Measurements from ENCODE around the gene ESYT3.
A peak's percentile ranks its signal among the peaks of the same experiment; 100 is the strongest.
"Not testable (repeated sequence)": the region's sequence is repeated elsewhere in the genome, so short reads cannot be mapped to it uniquely, and the experiment has no call there.

Gene ESYT3

DNA sequence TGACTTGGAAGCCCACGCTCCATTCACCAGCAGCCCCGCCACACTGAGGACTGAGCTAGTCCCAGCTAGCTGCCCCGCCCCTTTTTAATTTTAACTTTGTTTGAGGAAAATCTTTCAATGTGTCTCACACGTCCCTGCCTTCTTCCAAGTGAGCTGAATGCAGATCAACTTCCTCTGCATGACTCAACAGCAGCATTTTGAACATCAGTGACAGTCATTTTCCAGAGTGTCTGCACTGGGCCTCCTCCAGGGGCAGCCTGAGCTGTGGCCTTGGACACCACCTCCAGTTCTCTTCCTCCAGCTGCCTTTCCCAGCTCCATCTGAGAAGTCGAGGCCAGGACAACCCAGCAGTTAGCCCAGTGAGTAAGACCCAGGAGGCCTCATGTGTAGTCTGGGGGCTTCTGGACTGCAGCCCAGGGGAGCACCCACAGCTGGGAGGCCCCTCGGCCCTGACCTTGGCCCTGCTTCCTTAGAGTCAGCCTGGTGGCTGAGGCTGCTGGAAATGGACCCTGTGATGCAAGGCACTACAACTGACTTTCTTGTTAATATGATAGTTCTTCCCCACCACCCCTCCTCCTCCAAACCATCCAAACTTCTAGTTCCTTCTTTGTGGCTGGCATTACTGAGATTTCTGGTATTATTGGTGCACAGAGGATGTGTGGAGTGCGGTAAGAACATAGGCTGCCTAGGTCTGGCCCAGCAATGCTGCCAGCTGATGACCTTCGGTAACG, 21.4 kb upstream of the ESYT3 start:
- no peak for DNase-seq (ENCODE audit: low read depth)

DNA sequence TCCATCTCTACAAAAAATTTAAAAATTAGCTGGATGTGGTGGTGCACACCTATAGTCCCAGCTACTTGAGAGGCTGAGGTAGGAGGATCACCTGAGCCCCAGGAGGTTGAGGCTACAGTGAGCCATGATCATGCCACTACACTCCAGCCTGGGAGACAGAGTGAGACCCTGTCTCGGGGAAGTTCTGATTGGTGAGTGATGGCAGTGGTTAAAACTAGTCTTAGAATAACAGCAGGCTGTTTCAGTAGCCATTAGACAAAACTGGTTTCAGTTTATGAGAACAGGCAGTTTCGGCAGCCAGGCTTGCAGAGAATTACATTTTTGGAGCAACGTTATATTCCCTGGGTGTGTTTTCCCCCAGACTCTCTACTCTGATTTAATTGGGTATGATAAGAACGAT, 18.2 kb upstream of the ESYT3 start:
- not testable (repeated sequence) for DNase-seq (ENCODE audit: low read depth)

DNA sequence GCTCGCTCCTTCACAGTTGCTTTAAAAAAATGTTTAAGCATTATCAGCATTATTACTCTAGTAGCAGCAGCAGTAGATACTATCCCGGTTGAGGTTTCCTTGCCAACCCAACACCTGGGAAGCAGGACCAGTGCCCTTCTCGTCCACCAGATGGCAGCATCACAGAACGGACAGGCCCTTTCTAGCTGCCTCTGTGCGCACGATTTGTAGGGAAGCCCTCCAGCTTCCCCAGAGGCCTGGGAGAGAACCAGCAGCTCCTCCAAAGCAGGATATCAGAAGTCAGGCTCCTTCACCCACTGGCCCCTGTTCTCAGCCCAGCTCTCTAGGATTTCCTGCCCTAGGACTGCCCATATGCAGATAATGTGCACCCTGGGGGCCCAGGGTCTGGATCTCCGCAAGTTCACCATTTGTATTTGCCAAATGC, 16.8 kb upstream of the ESYT3 start:
- DNase-seq (ENCODE audit: low read depth): peak; percentile 38

DNA sequence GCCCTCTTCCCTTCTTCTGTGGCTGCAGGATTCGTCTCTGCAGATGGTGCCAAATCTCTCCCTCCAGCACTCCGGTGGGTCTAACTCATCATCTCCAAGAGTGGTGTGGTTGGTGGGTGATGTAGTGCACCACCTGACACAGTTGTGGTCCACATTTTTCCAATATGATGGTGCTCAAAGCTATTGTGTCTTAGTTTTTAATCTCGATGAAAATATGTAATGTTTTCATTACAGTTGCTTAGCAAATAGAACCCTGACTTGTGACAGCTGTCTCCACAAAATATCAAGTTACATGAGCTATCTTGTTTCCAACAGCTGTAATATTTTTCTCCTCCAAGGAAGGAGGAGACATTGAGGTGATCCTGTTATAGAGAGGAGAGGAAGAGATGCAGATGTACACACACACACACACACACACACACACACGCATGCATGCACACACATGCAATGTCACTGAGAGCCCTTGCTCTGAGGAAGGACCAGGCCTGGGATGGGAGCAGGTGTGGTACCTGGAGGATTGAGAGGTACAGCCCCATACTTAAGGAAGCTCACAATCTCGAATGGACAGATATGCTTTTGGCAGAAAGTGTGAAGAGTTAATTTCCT, 15.7 kb upstream of the ESYT3 start:
- DNase-seq (ENCODE audit: low read depth): no peak

DNA sequence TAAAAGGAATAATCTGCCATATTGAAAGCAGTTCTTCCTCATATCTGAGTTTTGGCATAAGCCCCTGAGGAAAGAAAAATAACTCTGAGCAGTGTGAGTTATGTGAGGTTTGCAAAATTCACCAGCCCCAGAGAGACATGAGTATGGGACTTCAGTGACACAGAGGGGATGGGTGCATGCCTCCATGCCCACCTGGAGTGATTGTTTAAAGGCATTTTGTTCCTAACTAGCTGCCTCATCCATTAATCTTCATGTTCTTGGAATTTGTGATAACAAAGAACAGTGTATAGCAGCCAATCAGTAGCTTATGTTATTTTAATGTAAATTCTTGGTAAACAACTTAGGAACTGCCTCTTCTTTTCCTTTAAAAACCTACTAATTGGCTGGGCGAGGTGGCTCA, 11.1 kb upstream of the ESYT3 start:
- DNase-seq (ENCODE audit: low read depth): no peak

DNA sequence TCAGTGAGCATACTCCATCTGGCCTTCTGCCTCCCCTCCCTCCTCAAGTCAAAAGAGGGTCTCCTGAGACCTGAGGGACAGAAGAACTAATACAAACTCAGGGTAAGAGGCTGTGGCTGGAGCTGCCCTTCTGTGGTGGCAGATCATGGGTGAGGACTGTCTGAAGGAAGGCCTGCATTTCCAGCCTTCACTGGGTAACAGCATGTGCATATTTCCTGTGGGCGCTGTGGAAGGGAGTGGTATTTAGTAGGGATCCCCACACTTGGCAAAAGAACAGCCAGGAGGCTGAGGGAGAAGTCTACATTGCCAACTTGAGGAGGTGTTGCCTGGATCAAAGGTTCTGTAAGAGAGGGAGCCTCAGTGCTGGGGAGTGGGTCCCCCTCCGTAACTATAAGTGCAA, 10.1 kb upstream of the ESYT3 start:
- DNase-seq (ENCODE audit: low read depth): no peak

DNA sequence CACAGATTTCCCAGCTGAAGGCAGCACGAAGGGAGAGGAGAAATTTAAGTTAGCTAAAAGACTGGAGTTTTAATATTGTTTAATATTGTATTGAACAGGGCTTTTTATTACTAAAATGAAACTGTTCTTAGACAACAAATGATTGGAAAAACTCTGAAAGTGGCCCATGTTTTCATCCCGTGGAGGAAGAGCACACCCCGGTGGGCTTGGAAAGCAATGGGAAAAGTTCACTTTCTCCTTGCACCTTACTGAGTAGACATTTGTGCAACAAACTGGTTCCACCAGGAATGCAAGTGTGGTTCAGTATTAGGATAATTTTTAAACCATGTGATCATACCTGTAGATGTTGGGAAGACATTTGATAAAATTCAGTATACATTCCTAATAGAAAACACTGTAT, 8.2 kb upstream of the ESYT3 start:
- DNase-seq (ENCODE audit: low read depth): no peak

DNA sequence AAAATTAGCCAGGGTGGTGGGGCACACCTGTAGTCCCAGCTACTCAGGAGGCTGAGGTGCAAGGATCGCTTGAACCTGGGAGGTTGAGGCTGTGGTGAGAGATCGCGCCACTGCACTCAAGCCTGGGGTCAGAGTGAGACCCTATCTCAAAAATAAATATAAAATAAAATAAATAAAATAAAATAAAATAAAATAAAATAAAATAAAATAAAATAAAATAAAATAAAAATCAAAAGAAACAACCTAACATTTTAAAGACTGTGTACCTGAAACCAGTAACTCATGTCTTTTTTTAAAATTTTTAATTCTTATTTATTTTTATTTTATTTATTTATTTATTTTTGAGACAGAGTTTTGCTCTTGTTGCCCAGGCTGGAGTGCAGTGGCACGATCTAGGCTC, 7.7 kb upstream of the ESYT3 start:
- not testable (repeated sequence) for DNase-seq (ENCODE audit: low read depth)

DNA sequence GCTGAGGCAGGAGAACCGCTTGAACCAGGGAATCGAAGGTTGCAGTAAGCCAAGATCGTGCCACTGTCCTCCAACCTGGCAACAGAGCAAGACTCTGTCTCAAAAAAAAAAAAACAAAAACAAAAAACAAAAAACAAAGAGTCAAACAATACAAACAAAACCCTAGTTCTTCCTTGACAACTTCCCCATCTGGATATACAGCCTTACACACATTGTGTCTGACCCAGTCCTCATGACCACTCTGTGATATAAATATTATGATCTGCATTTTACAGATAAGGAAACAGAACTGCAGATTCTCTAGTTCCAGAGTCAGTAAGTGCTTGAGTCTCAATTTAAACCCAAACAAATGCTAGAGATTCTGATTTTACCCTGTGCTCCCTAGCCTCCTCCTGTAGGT, 4.8 kb upstream of the ESYT3 start:
- DNase-seq (ENCODE audit: low read depth): no peak

DNA sequence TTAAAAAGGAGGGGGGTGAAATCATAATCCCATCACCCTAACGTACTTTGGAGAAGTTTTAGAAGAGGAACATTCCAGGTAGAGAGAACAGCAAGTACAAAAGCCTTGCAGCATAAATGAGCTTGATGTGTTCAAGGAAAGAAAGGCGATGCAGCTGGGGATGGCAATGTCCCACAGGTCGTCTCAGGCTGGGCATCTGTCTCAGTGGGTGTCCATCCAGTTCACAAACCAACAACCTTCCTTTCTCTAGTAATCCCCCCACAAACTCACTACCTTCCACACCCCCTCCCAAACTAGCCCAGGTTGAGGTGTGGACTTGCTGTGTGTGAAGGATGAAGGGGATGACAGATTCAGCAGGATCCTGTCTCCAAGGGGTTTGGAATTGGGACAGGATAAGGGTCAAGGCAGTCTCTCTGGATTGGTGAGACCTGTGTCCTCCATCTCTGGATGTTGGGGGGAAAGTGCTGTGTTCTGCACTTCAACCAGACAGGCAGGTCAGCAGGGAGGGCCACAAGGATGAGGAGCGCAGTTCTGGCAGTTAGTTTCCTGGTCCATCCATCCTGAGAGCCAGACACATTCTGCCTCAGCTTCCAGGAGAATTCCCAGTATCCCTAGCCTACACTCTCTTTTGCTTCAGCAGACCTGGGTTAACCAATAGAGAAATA, 1.7 kb upstream of the ESYT3 start:
- DNase-seq (ENCODE audit: low read depth): no peak

DNA sequence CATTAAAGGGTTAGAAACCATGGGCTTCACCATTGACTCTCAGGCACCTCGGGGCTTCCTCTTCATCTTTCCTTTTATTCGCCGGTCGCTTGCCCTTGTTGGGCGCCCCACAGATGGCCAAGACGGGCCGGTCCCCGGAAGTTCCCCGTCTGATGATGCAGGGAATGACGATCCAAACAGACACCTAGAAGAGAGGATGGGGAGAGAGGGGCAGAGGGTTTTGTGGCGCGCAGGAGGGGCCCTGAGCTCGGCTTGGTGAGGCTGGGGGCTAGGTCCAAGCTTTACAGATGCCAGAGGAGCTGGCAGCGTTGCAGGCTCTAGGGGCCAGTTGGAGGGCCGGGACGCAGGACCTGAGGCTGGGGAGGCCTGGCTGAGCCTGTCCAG, 532 bp upstream of the ESYT3 start:
- DNase-seq (ENCODE audit: low read depth): no peak

DNA sequence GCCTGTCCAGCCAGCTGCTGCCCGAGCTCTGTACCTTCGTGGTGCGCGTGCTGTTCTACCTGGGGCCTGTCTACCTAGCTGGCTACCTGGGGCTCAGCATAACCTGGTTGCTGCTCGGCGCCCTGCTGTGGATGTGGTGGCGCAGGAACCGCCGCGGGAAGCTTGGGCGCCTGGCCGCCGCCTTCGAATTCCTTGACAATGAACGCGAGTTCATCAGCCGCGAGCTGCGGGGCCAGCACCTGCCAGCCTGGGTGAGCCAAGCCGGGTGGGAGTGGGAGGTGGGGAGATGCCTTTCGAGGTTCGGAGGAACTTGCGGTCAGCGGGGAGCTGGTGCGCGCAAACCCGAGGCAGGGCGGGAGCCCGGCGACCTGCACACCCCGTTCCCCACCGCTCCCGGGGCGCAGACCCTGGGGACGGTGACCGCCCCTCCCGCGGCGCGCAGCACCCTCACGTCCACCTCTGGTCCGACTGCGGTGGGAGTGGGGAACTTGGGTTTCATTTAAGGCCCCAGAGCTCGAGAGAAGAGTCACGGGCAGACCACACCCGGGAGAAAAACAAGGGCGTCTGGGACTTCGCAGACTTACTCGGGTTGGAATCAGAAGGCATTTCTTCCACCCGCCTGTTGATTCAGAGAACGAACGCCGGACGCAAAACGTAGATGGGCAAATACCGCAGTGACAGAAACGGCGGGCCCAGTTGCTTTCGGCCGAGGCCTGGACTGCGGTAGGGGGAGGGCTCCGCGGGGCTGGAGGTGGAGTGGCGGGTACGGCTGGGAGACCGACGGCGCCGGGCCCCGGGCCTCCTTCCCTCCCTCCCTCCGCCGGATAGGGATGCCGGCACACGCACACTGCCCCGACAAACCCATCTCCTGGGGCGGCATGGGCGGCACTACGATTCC, 708 bp downstream of the ESYT3 start:
- no peak for DNase-seq (ENCODE audit: low read depth)

DNA sequence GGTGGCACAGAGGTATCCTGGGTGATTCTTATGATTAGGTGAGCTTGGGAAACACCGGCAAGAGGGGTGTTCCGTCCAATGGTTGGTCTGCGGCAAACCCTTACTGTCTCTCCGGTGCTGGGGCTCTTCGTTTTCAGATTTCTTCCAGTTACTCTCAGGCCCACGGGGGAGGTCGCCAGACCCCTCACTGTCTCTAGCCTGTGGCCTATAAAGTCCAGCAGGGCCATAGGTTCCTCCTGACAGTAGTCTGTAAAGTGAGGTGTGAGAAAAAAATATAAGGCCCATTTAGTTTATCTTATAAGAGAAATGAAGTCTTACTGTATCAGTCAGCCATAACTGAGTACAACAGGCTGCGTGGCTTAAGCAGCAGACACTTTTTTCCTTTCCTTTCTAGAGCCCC, 1.4 kb downstream of the ESYT3 start:
- DNase-seq (ENCODE audit: low read depth): no peak

DNA sequence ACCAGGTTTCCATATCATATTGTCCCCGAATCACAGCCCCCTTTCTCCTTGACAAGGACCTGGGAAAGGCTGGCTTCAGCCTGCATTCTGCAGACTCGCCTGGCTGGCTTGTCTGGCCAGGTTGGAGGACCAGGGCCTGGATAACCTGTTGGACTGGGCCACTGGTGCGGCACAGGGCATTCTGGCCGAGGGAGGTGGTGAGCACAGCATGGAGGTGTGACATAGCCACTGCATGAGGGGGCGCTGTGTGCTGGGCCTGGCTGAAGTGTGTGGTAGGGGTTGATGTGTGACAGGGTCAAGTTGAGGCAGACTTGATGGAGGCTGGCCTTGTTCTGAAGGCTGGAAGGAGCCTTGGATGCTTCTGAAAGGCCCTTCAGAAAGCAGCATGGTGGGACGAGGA, 2.9 kb downstream of the ESYT3 start:
- DNase-seq (ENCODE audit: low read depth): no peak

DNA sequence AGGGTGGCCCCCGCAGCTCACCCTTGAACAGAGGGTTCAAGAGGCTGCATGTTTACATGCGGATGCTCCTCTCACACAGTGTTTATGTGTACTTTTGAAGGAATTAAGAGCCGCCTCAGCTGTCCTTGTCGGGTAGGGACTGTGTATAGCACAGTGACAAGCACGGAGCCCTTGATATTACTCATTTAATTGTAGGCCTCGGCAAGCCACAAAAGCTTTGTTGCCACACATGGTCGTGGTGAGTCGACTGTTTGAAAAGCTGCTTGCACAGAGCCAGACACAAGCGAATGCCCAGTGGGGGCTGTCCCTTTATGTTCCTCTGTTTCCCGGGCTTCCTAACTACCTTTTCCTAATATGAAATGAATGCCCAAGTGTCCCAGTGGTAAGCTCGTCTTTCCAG, 4.5 kb downstream of the ESYT3 start:
- DNase-seq (ENCODE audit: low read depth): no peak

DNA sequence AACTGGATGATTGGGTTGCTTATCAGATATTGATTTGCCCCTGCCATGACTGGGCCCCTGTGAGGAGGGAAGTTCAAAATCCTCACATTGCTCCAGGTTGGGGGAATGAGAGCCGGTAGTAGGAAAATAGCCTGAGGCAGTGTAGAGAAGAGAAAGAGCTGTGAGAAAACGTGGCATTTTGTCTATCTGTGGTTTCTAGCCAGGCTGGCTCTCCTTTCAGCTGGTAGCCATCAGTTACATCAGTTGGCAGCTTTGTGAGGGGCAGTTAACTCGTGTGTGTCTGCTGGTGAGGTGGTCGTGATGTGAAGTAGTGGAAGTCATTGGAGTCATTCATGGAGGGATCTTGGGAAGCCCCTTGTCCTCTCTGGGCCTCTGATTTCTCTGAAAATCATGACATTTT, 5.2 kb downstream of the ESYT3 start:
- no peak for DNase-seq (ENCODE audit: low read depth)

DNA sequence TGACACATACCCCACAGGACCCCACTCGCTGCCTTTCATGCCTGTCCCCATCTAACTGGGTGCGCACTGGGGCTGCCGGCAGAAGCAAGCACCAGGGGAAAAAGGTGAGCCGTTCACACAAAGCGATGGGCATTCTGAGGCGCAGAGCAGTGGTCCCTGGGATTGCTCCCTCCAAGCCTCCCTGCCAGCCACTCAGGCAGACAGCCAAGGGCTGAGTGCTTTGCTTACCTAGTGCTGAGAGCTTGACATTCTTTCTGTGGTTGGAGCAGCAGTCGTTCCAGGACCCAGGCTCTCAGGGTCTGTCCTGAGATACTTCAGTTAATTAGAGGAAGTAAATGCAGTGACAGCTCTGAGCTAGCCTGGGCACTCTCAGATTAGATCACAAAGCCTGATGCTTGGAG, 5.7 kb downstream of the ESYT3 start:
- no peak for DNase-seq (ENCODE audit: low read depth)

DNA sequence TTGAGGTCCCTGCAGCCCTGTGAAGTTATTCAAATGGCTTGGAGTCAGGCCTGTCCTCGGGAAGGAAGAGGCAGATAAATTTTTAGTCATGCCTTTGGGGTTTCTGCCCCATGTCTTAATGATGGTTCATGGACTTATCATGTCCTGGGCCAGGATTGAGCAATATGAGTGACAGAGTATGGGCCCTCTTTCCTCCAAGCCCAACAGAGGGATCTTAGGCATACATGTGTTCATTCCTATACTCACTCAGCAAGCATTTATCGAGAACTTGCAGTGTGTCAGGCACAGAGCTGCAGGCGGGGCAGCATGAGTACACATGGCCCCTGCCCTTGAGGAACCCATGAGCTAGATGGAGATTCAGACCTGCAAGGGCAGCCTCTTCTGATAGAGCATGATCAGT, 6.2 kb downstream of the ESYT3 start:
- DNase-seq (ENCODE audit: low read depth): no peak

DNA sequence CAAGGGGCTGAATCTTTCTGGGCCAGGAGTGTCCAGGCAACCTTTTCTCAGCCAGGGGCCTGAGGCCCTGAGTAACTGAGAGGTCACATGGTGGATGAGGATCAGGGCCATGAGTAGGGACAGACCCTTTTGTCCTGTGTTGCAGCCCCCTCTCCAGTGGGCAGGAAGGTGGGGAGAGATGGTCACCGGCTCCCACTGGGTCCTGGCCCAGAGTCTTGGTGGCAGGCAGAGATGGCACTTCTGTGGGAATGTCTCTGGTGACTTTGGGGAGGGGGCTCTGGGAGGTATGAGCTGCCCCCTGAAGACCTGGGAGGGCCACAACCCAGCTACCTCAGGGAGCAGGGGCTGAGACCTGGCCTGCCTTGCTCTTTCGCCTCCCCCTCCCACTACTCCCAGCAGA, 6.8 kb downstream of the ESYT3 start:
- no peak for DNase-seq (ENCODE audit: low read depth)

DNA sequence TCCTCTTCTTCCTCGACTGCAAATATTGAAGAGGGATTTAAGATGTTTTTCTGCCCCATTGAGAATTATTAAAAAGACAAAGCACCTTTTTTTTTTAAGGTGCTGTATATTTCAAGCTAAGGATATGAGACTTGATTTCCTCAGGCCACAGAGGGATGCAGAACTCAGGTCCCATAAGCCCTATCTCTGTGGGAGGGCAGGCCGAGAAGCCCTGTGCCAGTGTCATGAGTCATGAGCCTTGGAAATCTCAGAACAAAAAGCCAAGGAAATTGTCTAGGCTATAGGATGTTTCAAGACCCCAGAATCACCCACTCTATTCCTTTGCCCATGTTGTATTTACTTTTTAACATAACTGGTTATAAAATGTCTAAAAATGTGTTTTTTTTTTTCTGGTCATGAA, 7.3 kb downstream of the ESYT3 start:
- no peak for DNase-seq (ENCODE audit: low read depth)

DNA sequence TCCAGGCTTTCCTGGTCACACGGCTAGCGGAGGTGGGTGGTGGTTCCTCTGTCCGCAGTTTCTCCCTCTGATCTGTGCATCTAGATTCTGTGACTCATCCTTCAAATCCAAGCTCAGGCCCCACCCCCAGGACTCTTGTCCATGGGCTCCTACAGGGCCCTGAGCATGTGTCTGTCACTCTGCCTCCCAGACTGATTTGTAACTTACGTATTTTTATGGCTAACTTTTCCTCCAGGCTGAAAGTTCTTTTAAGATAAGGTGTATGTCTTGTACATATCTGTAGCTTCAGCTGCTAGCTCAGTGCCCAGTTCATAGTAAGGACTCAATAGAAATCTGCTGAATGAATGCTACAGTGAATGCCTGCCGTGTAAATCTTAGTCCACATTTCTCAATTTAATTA, 8.0 kb downstream of the ESYT3 start:
- DNase-seq (ENCODE audit: low read depth): no peak

DNA sequence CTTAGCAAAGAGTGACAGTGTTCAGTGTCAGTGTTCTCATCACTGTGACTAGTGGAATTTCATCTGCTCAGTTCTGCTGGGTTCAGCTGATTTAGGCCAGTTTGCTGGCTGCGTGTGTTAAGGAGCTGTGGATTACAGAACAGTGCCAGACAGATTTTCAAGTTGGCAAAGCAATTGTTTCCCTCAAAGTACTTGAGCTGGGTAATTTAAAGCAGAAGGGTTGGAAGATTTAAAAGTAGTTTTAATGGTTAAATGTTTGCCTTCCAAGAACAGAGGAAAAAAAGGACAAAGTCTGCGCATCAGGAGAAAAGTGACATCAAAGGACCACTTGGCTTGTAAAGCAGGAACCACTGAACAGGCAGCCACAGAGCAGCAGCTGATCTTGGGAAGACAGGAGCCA, 8.7 kb downstream of the ESYT3 start:
- DNase-seq (ENCODE audit: low read depth): no peak
